ENCODE measurements around the gene SCML2.
"Not testable (repeated sequence)": the region's sequence is repeated elsewhere in the genome, so short reads cannot be mapped to it uniquely, and the experiment has no call there.

Gene SCML2

DNA sequence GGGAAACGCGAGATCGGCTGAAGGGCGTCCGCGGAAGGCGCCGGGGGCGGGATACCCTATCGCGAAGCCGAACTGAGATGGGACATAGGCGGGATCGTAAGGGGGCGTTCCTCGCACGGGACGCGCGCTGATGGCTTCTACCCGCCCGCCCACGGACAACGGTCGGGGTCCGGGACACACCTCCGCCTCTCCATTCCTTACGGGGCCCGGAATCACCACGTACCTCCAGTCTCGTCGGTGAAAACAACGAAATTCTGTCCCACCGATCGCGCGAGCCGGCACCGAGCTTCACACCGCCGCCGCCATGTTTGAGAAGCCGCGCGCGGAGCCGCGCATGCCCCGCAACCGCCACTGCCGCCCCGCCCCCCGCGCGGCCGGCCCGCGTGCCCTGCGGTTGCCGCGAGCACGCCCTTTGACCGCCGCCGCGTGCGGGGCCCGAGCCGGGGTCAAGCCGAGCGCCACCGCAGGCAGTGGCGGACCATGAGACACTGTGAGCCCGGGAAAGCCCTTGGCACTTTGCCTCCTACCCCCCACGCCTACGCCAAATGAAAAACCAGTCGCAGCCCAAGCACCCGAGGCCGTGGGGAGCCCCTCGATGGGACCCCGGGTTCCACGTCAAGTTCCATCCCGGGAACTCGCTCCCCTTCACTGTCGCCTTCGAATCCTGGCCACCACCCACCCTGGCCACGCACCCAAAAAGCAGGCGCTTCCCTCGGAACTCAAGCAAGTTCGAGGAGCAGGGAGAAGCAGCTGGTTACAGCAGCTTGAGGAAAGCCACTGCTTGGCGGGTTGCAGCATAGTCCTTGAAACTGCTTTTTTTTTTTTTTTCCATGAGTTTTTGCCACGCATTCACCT, at the start of gene SCML2:
TSS of gene SCML2 (minus strand) at position 320 of the 855 bp plus-strand sequence. CDS start 20,617 bp downstream, outside the sequence.
- peak; percentile 58 for DNase-seq

DNA sequence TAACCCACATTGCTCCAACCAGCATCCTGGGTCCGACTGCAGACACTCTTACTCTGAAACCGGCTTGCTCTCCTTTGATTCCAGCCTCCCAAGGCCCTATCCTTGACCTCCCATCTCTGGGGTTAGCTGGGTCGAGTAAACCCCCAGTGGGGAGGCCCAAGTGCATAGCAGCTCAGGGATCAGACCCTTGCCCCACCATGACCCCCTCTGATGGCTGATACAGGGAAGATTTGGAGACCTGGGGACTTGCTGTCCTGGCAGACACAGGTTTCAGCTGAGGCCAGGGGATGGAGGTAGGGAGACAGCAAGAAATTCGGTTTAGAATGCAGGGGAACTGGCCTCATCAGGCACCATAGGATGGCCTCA, 47.3 kb upstream of the SCML2 start:
- DNase-seq, result no peak

DNA sequence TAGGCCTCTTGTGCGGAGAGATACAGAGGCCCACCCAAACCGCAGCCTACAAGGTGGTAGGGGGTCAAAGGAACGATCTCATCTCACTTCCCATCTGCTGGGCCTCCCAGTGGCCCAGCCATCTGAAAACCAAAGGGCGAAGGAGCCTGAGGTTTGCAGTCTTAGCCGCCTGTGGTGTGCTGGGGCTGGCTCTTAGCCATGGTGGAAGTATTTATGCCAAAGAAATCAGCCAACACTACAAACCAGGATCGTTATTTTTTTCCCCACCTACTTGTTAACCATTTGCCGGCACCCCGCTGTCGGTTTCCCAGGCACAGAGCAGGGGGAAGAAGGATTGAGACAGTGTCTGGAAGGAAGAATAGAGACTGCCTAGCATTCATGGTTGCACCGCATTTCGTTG, 40.0 kb upstream of the SCML2 start:
- DNase-seq, result no peak

DNA sequence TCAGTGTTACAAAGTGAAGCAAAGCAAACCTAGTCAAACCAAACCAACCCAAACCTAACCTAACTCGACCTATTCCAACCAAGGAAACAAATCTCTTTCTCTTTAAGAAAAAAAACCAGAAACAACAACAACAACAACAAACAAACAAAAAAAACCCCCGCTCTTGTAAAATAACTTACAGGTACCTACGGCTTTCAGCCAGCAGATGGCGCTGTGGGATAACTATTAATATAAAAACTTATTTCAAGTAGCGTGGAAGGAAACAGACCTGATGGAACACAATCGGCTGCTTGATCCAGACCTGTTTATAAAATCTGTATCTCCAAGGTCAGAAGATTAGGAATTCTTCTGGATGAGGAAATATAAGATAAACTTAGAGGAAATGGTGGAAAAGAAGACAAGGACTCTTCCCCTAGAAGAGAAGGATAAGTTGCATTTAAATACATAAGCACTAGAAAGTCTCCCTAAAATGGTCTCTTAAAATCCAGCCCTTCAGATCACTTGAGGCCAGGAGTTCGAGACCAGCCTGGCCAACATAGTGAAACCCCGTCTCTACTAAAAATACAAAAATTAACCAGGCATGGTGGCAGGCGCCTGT, 36.6 kb upstream of the SCML2 start:
- DNase-seq, result peak; percentile 63

DNA sequence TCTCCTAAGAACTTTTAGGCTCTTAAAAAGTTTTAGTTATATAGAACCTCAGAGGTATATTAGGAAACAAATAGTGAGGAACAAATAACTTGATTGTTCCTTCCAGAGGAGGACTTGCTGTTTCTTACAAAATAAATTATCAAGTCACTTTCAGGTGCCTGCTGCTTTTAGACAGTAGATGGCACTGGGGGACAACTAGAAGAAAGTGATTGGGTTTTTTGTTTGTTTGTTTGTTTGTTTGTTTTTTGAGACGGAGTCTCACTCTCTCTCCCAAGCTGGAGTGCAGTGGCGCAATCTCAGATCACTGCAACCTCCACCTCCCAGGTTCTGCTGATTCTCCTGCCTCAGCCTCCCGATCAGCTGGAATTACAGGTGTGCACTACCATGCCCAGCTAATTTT, 35.5 kb upstream of the SCML2 start:
- DNase-seq, result no peak

DNA sequence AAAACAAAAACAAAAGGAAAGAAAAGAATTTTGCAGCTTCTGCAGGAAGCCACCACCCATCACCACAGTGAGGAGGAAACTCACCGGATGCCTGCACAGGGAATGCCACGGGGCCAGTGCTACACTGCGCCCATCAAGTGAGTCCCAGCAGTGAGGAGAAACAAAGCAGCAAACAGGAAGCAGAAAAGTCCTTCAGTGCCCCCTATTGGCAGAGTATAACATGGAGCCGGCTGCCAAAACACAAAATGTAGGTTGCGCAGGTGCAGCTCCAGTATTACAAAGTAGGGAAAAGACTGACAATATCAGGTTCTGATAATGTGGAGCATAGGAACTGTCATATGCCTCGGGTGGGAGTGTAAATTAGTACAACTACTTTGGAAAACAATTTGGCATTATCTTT, 23.3 kb upstream of the SCML2 start:
- DNase-seq, result peak; percentile 62

DNA sequence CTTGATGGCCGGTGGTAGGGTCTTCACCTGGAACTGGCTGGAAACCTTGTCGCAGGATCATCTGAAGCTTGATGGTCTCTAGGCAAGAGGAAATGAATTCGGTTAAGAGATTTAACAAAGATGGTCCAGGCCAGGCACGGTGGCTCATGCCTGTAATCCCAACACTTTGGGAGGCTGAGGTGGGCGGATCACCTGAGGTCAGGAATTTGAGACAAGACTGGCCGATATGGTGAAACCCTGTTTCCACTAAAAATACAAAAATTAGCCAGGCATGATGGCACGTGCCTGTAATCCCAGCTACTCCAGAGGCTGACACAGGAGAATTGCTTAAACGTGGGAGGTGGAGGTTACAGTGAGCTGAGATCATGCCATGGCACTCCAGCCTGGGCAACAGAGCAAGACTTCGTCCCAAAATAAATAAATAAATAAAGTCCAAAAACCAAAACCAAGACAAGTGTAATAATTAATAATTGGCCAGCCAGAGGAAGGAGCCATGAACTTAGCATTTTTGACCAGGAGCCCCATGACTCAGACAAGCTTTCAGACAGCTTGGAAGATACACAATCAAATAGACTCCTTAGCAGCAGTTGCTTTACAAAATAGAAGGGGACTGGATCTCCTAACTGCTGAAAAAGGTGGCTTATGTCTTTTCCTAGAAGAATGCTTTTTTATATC, 20.8 kb upstream of the SCML2 start:
- not testable (repeated sequence) for DNase-seq

DNA sequence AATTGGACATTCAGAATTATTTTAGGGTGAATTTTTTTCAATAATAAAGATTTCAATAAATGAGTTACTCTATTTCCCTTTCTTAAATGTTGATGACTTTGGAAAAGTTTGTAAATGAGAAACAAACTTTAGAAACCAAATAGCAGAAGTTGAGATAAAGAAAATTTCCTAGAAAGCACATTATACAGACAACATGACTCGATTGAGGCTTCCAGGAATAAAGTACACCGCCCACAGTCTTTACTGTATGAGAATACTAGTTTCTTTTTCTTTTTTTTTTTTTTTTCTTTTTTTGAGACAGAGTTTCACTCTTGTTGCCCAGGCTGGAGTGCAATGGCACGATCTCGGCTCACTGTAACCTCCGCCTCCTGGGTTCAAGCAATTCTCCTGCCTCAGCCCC, 14.6 kb upstream of the SCML2 start:
- DNase-seq, result not testable (repeated sequence)

DNA sequence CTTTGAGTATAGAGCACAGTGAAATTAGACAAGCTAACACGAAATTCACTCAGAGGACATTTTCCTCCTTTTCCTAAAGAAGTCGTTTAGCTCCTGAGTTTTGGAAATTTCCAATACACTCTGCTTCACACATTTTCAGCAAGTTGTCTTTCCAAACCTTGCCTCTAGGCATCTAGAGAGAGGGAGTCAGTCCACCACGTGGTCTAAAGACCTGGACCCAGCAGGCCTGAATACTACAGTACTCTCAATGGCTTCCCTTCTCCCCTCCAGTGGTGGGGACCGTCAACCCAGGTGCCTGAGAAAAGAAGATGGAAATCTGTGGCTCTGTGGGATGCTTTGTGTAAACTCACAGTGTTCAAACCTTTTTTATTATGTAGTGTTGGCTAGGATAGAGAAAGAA, 13.9 kb upstream of the SCML2 start:
- no peak for DNase-seq

DNA sequence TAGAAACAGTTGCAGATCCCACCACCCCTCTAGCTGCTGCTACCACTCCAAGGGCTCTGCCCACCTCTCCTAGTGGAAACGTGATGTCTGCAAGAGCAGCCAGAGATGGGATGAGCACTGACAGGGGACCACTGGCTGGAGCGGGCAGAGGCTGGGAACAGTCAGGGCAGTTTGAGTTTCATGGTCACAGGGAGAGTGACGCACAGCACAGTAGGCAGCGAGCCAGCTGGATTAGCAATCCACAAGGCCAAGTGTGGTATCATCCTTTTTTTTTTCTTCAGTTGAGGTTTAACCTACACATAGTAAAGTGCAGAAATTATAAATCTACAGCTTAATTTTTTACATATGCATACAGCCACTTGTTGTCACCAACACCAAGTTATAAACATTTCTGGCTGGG, 6.4 kb upstream of the SCML2 start:
- DNase-seq, result no peak

DNA sequence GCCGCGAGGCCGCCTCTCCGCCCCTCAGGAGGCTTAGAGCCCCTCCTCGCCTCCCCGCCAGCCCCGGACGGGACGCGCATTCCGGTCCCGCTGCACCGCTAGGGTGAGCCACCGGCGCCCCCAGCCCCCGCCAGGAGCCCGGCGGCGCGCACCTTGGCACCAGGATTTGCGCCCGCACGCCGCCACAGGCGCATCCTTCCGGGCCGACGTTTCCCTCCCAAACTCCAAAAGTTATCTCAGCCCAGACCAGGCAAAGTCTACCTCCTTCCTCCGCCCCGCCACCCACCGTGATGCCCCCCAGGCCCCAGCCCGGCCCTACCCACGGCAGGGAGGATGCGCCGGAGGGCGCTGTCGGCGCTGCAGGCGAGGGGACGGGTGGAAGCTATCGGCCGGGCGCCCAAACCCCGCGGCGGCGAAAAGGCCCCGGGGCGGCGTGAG, 538 bp downstream of the SCML2 start:
- DNase-seq, result peak; percentile 56

DNA sequence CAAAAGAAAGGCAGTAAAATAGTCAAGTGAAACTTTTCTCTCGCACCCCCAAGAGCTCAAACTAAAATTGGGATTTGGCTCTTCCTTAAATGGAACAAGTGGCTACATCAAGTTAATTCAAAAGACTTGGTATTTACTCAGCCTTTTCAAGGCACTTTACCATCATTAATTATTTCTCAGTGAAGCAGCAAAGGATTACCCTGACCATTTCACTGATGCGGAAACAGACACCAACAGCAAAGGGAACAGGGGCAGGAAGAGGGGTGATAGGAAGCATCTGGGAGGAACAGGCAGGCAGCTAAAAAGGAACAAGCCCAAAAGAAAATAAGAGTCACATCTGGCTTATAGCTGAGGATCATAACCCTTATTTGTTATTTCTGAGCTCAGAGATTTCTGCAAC, 2.7 kb downstream of the SCML2 start:
- DNase-seq, result no peak

DNA sequence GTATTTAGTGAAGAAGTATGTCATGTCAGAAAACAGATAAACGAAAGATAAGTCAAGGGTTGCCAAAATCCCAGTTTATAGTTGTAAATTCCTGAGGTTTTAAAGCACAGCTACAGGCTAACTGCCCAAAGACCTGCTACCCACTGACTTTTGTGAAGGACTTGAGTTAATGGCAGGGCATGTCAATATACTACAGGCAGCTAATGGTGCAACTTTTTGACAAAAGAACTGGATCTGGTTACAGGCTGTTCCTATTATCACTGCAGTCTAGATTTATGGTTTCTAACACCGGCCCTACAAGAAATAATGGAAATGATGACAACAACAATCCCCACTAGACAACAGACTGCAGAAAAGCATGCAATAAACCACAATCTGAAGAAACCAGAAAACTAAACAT, 6.4 kb downstream of the SCML2 start:
- DNase-seq, result no peak

DNA sequence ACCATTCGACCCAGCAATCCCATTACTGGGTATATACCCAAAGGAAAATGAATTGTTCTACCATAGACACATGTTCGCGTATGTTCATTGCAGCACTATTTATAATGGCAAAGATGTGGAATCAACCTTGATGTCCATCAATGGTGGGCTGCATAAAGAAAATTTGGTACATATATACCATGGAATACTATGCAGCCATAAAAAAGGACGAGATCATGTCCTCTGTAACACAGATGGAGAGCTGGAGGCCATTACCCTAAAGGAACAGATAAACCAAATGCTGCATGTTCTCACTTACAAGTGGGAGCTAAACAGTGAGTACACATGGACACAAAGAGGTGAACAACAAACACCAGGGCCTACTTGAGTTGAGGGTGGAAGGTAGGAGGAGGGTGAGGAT, 45.1 kb downstream of the SCML2 start:
- DNase-seq, result no peak

DNA sequence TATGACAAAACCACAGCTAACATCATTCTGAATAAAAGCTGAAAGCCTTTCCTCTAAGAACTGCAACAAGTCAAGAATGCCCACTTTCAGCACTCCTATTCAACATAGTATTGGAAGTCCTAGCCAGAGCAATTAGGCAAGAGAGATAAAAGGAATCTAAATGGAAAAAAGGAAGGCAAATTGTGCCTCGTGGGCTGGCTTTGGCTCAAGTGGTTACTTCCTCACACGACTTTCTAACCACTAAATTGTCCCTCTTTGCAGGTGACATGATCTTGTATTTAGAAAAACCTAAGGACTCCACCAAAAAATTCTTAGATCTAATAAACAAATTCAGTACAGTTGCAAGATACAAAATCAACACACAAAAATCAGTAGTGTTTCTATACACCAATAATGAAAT, 57.2 kb downstream of the SCML2 start:
- DNase-seq, result no peak

DNA sequence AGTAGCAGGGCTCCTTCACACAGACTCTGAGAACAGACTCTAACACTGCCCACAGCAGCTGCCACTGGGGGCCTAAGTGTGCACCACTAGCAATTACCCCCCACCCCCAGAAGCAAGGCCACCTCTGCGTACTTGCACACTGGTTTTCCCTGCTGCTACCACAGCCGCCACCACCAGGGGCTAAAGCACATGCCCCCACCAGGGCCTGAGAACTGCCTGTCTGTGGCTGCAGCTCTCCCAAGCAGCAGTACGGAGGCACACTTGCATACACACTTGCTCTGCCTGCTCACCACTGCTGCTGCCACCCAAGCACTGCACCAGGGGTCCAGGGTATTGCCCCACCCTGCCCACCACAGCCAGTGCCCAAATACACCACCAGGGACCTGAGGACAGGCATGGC, 59.6 kb downstream of the SCML2 start:
- DNase-seq, result no peak

DNA sequence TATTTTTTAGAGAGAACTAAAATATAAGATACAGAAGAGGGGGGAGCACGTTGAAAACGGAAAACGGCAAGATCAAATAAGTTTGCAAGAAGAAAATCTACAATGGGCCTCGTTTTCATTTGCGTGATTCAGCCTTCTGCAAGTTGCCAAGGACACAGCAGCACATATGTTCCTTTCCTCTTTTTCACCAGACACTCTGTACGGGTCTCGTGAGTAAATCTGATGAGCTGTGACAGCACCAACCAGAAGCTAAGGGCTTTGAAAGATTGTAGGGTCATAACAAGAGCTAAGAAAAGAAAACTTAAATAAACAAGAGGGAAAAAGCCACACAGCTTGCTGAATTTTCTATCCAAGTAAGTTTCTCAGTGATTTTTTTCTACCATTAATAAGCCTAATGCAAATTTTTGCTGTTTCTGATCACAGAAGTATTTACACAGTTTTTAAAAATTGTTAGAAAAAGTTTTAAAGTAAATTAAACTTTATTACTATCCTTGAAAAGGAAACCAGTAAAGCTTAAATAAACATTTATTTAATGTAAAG, 63.4 kb downstream of the SCML2 start:
- DNase-seq, result no peak

DNA sequence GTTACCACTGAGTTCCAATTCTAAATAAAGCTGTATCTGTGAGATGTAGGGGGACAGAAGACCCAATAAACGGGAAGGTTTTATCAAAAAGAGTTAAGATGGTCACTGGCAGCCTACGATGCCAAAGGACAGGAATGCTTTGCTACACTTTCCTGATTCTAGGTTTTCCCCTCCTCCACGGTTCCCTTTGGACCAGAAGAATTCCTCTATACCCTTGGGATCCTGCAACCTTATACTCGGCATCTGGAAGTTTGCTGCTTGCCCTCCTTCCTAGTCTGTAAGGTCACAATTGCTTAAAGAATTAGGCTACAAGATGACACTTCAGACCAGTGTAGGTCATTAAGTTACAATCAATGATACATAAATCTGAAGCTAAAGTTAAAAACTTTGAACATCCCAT, 64.3 kb downstream of the SCML2 start:
- no peak for DNase-seq

DNA sequence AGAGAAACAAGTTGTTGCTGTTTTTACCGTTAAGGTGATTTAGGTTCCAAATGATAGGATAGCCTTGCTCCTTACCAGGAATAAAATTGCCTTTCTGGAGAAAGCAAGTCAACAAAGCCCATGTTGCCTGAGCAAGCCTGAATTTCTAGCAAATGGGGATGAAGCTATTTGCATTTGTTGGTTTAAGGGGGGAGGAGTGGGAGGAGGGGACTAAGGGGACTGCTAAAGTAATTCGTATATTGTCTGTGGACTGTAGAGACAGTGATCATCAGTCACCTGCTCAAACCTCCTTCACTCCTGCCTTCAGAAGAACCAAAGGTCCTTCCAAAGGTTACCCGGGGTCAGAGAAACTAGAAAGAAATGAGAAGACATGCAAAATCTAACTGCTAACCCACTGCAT, 65.8 kb downstream of the SCML2 start:
- no peak for DNase-seq

DNA sequence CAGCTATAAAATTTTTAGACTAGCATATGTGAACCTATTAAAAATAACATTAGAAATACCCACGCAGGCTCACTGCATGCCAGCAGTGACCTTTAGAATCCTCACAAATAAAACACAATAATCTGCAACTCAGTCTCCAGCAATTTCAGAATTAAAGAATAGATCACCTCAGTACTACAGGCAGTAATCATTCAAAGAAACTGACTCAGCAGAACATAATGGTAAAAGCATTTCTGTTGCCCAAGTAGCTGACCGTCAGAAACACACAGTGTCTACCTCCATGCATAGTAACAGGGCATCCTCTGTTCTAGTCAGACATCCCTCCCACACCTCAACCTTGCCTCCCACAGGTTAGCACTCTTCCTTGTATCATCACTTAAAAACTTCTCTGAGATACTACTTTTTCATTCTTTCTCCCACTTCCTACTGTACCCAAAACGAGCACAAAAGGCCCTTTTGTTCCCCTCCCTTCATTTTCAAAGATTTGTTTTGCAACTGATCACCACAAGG, 68.1 kb downstream of the SCML2 start:
- DNase-seq, result no peak

DNA sequence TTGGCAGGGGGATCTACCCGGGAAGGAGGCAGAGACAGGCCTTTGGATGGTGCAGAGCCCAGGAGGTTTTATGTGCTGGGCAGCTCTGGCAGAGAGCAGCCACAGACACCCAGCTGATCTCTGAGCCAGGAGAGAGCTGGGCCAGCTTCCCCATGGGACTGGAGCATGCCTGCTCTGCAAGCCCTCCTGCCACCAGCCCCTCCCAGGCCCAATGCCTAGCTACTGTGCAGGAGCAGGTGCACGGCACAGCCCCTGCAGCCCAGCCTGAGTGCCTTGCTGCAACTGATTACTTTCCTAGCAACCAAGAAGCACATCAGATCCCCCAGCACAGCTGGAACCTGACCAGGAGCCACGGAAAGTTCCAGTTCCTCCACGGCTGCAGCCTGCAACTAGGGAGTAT, 76.0 kb downstream of the SCML2 start:
- DNase-seq, result no peak

DNA sequence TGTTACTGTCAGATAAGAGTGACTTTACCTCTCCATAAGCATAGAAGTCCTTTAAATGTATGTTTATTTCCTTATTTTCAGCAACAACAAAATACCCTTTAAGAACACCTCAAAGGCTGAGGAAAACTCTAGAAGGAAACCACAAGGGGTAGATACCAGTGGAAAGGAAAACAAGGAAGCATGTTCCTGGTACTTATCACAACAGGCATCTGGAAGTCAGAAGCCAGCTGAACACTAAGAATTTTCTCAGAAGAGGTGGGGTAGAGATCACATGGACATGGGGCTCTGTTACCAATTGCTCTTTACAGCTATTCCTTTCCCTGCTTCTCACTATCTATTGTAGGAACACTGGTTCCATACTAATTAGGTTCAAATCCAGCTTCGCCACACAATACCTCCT, 82.3 kb downstream of the SCML2 start:
- no peak for DNase-seq

DNA sequence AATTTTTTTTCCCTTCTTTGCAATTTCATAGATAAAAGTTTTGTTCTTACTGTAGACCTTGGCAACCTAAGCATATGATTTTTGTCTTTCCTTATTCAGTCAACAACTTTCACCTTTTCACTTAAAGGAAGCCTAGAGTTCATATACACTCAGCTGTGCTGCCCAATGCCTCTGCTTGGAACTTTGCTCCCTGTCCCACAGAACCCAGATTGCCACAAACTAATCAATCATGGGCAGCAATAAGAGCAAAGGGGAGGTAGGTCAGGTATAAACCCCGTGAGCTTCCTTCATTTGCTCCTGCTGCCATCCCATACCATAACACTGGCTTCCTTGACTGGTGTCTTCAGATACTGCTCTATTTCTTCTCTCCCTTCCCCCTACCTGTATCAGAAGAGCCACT, 82.8 kb downstream of the SCML2 start:
- no peak for DNase-seq

DNA sequence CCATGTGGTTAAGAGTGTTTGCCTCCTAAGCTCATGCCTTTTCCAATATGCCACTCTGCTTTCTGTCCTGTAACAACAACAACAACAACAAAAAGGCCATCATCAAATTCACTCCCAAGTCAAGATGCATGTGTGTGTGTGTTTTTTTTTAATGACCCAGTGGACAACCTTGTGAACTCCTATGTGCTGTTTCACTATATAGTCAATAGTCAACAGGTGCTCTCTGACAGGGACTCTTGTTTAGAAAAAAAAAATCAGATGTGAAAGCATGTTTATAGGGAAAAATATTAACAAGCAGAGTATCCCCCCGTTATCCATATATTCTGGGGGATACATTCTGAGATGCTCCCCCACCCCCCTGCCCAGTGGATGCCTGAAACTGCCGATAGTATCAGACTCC, 83.2 kb downstream of the SCML2 start:
- DNase-seq, result no peak
